ENCODE measurements around the gene RETREG2. TPM values are rescaled to one million over a fixed set of nuclear protein-coding genes. Genes with fewer than 3 reads are reported as not detected.

Gene RETREG2
- total RNA-seq, 2 donors from 2014 or later, result 26.6 to 41.7 TPM

DNA sequence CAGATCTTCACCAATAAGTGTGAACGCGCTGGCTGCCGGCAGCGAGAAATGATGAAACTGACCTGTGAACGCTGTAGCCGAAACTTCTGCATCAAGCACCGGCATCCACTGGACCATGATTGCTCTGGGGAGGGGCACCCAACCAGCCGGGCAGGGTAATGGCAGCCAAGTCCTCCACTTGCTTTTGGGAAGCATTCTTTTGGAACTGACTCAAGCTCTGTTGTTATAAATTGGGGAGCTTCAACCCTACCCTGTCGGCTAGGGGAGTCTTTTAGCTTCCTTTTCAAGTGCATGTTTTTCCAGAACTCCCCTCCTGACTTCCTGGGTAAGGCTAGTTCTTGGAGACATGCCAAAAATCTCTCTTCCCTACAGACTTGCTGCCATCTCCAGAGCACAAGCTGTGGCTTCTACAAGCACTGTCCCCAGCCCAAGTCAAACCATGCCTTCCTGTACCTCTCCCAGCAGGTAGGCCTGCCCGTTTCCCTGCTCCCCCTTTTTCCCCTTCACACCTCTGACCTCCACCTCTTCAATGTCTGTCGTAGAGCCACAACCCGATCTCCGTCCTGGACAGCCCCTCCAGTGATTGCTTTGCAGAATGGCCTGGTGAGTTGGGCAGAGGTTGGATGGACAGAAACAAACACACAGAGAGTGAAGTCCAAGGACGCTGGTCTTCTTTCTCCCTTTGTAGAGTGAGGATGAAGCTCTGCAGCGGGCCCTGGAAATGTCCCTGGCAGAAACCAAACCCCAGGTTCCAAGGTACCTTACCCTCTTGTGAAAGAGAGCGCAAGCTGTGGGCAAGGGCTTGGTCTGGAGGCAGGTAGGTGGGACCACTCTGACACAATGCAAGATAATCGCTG, 30.0 kb downstream of the RETREG2 start:
- peak overlapping the region; percentile 95 to 98 for H3K27ac ChIP-seq
- peaks cover 18% of the 10 kb centered on the region for H3K36me3 ChIP-seq
- no peak for DNase-seq (ENCODE audit: low spot score)
- TF ChIP-seq, protein P1, sequence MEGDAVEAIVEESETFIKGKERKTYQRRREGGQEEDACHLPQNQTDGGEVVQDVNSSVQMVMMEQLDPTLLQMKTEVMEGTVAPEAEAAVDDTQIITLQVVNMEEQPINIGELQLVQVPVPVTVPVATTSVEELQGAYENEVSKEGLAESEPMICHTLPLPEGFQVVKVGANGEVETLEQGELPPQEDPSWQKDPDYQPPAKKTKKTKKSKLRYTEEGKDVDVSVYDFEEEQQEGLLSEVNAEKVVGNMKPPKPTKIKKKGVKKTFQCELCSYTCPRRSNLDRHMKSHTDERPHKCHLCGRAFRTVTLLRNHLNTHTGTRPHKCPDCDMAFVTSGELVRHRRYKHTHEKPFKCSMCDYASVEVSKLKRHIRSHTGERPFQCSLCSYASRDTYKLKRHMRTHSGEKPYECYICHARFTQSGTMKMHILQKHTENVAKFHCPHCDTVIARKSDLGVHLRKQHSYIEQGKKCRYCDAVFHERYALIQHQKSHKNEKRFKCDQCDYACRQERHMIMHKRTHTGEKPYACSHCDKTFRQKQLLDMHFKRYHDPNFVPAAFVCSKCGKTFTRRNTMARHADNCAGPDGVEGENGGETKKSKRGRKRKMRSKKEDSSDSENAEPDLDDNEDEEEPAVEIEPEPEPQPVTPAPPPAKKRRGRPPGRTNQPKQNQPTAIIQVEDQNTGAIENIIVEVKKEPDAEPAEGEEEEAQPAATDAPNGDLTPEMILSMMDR (IDR thresholded peaks at IDR 0.05), result no peak
- no peaks in the 10 kb centered on the region for H3K27me3 ChIP-seq
- no peaks in the 10 kb centered on the region for H3K9me3 ChIP-seq
- H3K4me1 ChIP-seq, result peaks cover 0 to 21% of the 10 kb centered on the region in 2 donors
- peak overlapping the region in 1 of 2 donors; percentile 78 for H3K4me3 ChIP-seq

DNA sequence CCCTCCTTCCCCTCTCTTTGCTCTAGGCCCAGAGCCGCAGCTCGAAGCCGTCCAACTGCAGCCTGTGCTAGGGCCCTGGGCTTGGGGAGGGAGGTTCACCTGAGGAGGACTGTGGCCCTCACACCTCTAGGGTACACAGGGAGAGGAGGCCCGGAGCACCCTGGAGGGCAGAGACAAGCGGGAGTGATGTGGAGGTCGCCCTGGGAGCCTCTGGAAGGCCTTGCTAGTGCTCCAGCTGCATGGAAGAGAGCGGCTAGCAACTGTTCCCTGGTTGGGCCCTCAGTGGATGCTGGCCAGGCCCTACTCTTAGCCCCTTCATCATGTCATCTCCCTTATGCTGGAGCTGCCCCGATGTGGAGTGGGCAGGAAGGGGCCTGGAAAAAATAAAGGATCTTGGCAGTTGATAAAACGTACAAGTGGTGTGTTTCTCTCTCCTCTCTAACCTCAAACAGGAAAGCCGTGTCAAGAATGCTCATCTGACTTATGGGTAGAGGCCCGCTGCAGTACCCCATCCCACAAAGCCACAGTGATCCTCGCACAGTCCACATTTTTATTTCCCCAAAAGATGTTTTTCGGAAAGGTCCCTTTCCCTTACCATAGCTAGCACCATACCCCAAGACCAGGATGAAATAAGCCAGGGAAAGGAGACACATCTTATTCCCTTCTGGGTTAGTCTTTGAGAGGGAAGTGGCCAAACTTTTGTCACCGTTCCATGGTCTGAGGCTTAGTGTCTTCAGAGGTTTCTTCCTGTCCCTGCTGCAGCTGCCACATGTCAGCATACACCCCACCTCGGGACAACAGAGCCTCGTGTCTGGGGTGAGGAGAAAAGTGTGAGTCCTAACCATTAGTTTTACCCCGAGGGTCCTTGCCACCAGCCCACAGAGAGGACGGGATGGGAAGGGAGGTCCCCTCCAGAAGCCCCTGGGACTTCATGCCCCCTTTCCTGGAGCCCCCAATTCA, 31.4 kb downstream of the RETREG2 start:
- Histone ChIP-seq H3K36me3 (peaks cover 32% of the 10 kb centered on the region), H3K9me3 (no peaks in the 10 kb centered on the region), H3K4me3 (no peak overlapping the region), H3K27ac (no peak overlapping the region), H3K4me1 (peaks cover 0 to 21% of the 10 kb centered on the region in 2 donors), H3K27me3 (no peaks in the 10 kb centered on the region)
- TF ChIP-seq, protein P1 (IDR thresholded peaks at IDR 0.05), result no peak
- no peak for DNase-seq (ENCODE audit: low spot score)

DNA sequence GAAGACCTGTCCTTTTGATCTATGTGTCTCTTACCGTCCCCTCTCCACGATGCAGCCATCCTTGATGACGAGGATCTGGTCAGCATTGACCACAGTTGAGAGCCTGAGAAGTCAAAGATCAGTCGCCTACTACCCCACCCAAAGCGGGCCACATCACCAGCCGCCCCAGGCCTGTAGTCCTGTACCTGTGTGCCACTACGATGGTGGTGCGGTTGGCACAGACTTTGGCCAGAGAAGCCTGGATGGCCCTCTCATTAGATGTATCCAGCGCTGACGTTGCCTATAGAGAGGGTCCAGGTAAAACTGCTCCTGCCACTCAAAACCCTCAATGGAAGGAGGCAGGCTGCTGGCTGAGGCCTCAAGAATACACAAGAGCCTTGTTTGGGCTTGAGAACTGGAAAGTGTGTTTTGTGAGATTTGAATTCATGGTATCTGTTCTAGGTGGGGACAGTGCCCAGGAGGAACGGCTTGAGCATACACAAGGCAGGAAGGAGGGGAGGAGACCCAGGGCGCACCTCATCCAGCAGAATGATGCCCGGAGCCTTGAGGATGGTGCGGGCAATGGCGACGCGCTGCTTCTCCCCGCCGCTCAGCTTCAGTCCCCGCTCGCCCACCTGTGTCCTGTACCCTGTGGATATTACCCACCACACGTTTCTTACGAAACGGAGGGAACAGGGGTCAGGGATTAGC, 32.3 kb downstream of the RETREG2 start:
- Histone ChIP-seq H3K9me3 (no peaks in the 10 kb centered on the region), H3K4me1 (peaks cover 0 to 21% of the 10 kb centered on the region in 2 donors), H3K4me3 (no peak overlapping the region), H3K27me3 (no peaks in the 10 kb centered on the region), H3K27ac (no peak overlapping the region), H3K36me3 (peaks cover 38% of the 10 kb centered on the region)
- no peak for DNase-seq (ENCODE audit: low spot score)
- TF ChIP-seq, protein P1 (IDR thresholded peaks at IDR 0.05), result no peak

DNA sequence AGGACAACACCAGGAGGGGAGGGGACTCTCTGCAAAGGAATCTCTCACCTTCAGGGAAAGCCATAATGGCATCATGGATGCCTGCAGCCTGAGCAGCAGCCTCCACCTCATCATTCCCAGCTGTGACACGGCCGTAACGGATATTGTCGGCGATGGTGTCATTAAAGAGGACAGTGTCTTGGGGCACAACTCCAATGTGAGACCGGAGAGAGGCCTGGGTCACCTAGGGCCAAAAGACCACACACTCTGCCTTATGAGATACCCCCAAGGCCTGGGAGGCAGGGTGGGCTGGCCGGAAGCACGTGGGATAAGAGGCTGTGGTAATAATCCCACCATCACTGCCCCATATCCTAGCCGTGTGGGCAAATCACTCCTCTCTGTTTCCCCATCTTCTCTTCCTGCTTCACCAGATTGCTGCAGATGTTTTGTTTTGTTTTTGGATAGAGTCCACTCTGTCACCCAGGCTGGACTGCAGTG, 32.8 kb downstream of the RETREG2 start:
- Histone ChIP-seq H3K27me3 (no peaks in the 10 kb centered on the region), H3K27ac (no peak overlapping the region), H3K36me3 (peaks cover 44% of the 10 kb centered on the region), H3K4me3 (no peak overlapping the region), H3K9me3 (no peaks in the 10 kb centered on the region), H3K4me1 (peaks cover 0 to 19% of the 10 kb centered on the region in 2 donors)
- no peak for DNase-seq (ENCODE audit: low spot score)
- TF ChIP-seq, protein P1 (IDR thresholded peaks at IDR 0.05), result no peak

DNA sequence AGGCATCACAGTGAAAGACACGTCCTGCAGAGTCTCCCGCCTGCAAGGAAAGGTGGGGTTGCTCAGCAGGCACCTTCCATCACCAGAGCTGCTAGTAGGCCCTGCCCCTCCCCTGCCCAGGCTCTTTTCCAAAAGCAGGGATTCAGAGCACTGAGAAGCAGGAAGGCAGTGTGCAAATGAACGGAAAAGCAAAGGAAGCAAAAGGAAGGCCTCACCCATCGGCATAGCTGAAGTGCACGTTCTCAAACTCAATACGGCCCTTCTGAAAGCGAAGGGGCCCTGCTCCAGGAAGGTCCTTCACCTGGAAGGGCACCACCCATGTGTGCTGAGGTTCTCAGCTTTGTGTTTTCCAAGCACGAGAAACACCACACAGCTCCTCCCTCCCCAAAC, 34.9 kb downstream of the RETREG2 start:
- no peak overlapping the region for H3K27ac ChIP-seq
- TF ChIP-seq, protein P1 (IDR thresholded peaks at IDR 0.05), result no peak
- no peaks in the 10 kb centered on the region for H3K27me3 ChIP-seq
- peaks cover 47% of the 10 kb centered on the region for H3K36me3 ChIP-seq
- DNase-seq (ENCODE audit: low spot score), result no peak
- H3K9me3 ChIP-seq, result no peaks in the 10 kb centered on the region
- no peak overlapping the region for H3K4me3 ChIP-seq
- H3K4me1 ChIP-seq, result peaks cover 0 to 24% of the 10 kb centered on the region in 2 donors

All from right atrium auricular region (tissue), 2 donors.